ENCODE results near the gene PIH1D1. TPM values are rescaled to one million over a fixed set of nuclear protein-coding genes. Genes with fewer than 3 reads are reported as not detected.

Gene PIH1D1
- total and polyA plus RNA-seq, 10 of the 15 experiments (the other 5 are each of a cell fraction or from before 2014, with no cell fraction given), result 16.1 to 153 (median 106) TPM

DNA sequence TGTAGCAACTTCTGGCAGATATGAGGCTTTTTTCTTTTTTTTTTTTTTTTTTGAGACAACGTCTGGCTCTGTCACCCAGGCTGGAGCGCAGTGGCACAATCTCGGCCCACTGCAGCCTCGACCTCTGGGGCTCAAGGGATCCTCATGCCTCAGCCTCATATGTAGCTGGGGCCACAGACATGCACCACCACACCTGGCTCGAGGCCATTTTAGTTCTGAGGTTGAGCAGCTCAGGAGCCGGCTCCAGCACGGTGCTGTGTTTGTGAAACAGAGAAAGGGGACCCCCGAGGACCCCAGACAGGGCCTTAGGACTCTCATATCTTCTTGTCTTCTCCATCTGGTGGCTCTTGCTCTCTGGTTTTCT lies 19.0 kb upstream of the PIH1D1 start:
- DNase-seq (ENCODE audit: low read depth, low spot score) (no peak), FAIRE-seq (no peak), ATAC-seq (peak; percentile 1)
- no peaks in the 10 kb centered on the region for H3K9me3 ChIP-seq (replicated peaks; ENCODE audit: control insufficient read depth, insufficient read depth, low read length)
- peaks cover 1 to 2% of the 10 kb centered on the region in 2 experiments; a peak in 2 of 4 replicates for H3K36me3 ChIP-seq (ENCODE audit: control insufficient read depth in 2 of 2, insufficient read depth in 2 of 2, low read length in 1 of 2)
- WGBS (ENCODE audit: insufficient coverage, insufficient replicate concordance, low lambda C conversion rate, missing lambda C conversion rate), result 16% methylated on average over 7 of the region's 8 CpGs
- peaks cover 42% of the 10 kb centered on the region for H3K4me1 ChIP-seq (ENCODE audit: control insufficient read depth, insufficient read depth, low read length)
- intact Hi-C loops (cut with micrococcal nuclease; ENCODE audit: unreplicated experiment), result loop anchor here (1.0 to 5.0 kb wide), 5 partner anchors 19 to 244 kb away; partner anchors contain the start of gene PIH1D1
- in situ Hi-C loops (cut with MboI), result no loop called here
- H3K27ac ChIP-seq (ENCODE audit: control insufficient read depth, insufficient read depth), result peak overlapping the region; percentile 82
- CTCF ChIA-PET, result interaction anchor here (0.6 to 5.9 kb wide), 31 partner anchors 8 to 244 kb away, joined by 3 to 68 read pairs (median 5); partner anchors contain the start of genes ALDH16A1 and PIH1D1
- TF ChIP-seq RUNX3 (IDR thresholded peaks at IDR 0.05; ENCODE audit: low read length) (no peak), FOS (IDR thresholded peaks at IDR 0.05; ENCODE audit: borderline replicate concordance, extremely low read depth, insufficient read length) (no peak), STAT3 (IDR thresholded peaks at IDR 0.05; ENCODE audit: low read depth, low read length) (no peak), ASH2L (IDR thresholded peaks at IDR 0.05; ENCODE audit: borderline replicate concordance, low read depth) (no peak), ZSCAN29 (IDR thresholded peaks at IDR 0.05) (no peak)
- TF ChIP-seq, protein P1, sequence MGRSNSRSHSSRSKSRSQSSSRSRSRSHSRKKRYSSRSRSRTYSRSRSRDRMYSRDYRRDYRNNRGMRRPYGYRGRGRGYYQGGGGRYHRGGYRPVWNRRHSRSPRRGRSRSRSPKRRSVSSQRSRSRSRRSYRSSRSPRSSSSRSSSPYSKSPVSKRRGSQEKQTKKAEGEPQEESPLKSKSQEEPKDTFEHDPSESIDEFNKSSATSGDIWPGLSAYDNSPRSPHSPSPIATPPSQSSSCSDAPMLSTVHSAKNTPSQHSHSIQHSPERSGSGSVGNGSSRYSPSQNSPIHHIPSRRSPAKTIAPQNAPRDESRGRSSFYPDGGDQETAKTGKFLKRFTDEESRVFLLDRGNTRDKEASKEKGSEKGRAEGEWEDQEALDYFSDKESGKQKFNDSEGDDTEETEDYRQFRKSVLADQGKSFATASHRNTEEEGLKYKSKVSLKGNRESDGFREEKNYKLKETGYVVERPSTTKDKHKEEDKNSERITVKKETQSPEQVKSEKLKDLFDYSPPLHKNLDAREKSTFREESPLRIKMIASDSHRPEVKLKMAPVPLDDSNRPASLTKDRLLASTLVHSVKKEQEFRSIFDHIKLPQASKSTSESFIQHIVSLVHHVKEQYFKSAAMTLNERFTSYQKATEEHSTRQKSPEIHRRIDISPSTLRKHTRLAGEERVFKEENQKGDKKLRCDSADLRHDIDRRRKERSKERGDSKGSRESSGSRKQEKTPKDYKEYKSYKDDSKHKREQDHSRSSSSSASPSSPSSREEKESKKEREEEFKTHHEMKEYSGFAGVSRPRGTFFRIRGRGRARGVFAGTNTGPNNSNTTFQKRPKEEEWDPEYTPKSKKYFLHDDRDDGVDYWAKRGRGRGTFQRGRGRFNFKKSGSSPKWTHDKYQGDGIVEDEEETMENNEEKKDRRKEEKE (IDR thresholded peaks at IDR 0.05), result no peak
- TF ChIP-seq, protein P2, sequence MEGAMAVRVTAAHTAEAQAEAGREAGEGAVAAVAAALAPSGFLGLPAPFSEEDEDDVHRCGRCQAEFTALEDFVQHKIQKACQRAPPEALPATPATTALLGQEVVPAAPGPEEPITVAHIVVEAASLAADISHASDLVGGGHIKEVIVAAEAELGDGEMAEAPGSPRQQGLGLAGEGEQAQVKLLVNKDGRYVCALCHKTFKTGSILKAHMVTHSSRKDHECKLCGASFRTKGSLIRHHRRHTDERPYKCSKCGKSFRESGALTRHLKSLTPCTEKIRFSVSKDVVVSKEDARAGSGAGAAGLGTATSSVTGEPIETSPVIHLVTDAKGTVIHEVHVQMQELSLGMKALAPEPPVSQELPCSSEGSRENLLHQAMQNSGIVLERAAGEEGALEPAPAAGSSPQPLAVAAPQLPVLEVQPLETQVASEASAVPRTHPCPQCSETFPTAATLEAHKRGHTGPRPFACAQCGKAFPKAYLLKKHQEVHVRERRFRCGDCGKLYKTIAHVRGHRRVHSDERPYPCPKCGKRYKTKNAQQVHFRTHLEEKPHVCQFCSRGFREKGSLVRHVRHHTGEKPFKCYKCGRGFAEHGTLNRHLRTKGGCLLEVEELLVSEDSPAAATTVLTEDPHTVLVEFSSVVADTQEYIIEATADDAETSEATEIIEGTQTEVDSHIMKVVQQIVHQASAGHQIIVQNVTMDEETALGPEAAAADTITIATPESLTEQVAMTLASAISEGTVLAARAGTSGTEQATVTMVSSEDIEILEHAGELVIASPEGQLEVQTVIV (IDR thresholded peaks at IDR 0.05; ENCODE audit: borderline replicate concordance, partially characterized antibody), result no peak
- TF ChIP-seq, protein P3, sequence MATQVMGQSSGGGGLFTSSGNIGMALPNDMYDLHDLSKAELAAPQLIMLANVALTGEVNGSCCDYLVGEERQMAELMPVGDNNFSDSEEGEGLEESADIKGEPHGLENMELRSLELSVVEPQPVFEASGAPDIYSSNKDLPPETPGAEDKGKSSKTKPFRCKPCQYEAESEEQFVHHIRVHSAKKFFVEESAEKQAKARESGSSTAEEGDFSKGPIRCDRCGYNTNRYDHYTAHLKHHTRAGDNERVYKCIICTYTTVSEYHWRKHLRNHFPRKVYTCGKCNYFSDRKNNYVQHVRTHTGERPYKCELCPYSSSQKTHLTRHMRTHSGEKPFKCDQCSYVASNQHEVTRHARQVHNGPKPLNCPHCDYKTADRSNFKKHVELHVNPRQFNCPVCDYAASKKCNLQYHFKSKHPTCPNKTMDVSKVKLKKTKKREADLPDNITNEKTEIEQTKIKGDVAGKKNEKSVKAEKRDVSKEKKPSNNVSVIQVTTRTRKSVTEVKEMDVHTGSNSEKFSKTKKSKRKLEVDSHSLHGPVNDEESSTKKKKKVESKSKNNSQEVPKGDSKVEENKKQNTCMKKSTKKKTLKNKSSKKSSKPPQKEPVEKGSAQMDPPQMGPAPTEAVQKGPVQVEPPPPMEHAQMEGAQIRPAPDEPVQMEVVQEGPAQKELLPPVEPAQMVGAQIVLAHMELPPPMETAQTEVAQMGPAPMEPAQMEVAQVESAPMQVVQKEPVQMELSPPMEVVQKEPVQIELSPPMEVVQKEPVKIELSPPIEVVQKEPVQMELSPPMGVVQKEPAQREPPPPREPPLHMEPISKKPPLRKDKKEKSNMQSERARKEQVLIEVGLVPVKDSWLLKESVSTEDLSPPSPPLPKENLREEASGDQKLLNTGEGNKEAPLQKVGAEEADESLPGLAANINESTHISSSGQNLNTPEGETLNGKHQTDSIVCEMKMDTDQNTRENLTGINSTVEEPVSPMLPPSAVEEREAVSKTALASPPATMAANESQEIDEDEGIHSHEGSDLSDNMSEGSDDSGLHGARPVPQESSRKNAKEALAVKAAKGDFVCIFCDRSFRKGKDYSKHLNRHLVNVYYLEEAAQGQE (IDR thresholded peaks at IDR 0.05; ENCODE audit: low read depth, low read length), result no peak
- TF ChIP-seq, protein P4, sequence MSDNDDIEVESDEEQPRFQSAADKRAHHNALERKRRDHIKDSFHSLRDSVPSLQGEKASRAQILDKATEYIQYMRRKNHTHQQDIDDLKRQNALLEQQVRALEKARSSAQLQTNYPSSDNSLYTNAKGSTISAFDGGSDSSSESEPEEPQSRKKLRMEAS (IDR thresholded peaks at IDR 0.05; ENCODE audit: low read depth, low read length), result no peak
- H4K20me1 ChIP-seq (ENCODE audit: control insufficient read depth, insufficient read depth), result no peaks in the 10 kb centered on the region
- SMC1A ChIA-PET (ENCODE audit: uncharacterized antibody, unreplicated experiment), result interaction anchor here (0.9 to 3.2 kb wide), 15 partner anchors 15 to 243 kb away, joined by 3 to 53 read pairs (median 4); partner anchors contain the start of genes ALDH16A1 and PIH1D1
- H3K9ac ChIP-seq (ENCODE audit: control insufficient read depth, insufficient read depth, low read length), result peak overlapping the region; percentile 4; the same call in 1 of the 2 replicates
- RAD21 ChIA-PET (ENCODE audit: unreplicated experiment), result interaction anchor here (0.7 to 6.0 kb wide), 18 partner anchors 16 to 373 kb away, joined by 3 to 90 read pairs (median 5); partner anchors contain the start of genes ALDH16A1, CD37, PIH1D1 and PRMT1
- peak overlapping the region; percentile 32 for H3K4me2 ChIP-seq (ENCODE audit: control insufficient read depth, insufficient read depth)
- no peak overlapping the region for H3K4me3 ChIP-seq
- H2AFZ ChIP-seq (ENCODE audit: control insufficient read depth, low read depth, low read length), result peak overlapping the region; percentile 81; the same call in 1 of the 2 replicates
- no TSS peak for BruUV-seq (replicated peaks)
- POLR2A ChIA-PET, result interaction anchor here (0.7 to 6.2 kb wide), 12 partner anchors 12 to 120 kb away, joined by 3 to 81 read pairs (median 5); partner anchors contain the start of genes ALDH16A1, PIH1D1 and RPL13A
- no peaks in the 10 kb centered on the region for H3K79me2 ChIP-seq (ENCODE audit: control insufficient read depth, insufficient read depth, low read length)
- no peaks in the 10 kb centered on the region for H3K27me3 ChIP-seq (replicated peaks in 1 of 2; ENCODE audit: control insufficient read depth in 2 of 2, insufficient read depth in 2 of 2, low read length in 1 of 2)
